ENCODE data around the gene PSD.

Gene PSD

DNA sequence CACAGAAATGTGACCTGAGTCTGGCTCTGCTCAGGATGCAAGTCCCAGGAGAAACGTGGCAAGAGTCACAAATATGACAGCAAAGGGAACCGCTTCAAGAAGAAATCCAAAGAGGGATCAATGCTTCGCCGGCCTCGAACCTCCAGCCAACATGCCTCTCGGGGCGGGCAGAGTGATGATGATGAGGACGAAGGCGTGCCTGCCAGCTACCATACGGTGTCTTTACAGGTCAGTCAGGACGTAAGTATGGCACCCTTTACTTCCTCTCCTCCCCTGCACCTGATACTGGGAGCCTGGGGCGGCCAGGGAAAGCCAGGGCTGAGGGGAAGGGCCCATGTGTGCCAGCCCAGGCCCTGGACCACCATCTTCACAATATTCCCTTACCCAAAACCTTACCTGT lies 41.7 kb downstream of the PSD start:
- no peak for TF ChIP-seq JUND (IDR thresholded peaks at IDR 0.05; ENCODE audit: low read depth)
- in situ Hi-C loops (cut with HindIII; ENCODE audit: low pct_unique_long_range_greater_than_20kb, low sequenced_read_pairs) = no loop called here
- DNase-seq (ENCODE audit: low read depth in 1 of 2, low spot score in 1 of 2) = no peak

DNA sequence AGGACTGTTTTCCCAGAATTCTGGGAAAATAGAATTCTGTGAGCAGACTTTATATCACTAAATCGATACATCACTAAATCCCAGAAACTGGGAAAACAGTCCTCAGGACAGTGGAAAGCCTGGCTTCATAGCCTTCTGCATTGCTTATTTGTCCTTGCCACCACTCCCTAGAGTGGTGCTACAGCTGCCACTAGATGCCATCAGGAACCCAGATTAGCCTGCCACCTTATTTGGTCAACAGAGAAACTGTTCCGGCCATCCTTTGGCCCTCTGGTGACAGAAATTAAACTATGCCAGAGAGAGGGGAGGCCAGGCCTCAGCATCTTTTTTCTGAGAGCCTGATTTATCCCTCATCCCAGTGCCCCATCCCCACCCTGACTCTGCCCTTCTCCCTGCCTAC lies 42.7 kb downstream of the PSD start:
- in situ Hi-C loops (cut with HindIII; ENCODE audit: low pct_unique_long_range_greater_than_20kb, low sequenced_read_pairs) = no loop called here
- DNase-seq (ENCODE audit: low read depth in 1 of 2, low spot score in 1 of 2) = no peak
- no peak for TF ChIP-seq JUND (IDR thresholded peaks at IDR 0.05; ENCODE audit: low read depth)

GRCh38 chr10:102375250-102375649 lies 43.3 kb downstream of the PSD start:
- TF ChIP-seq JUND (IDR thresholded peaks at IDR 0.05; ENCODE audit: low read depth) = no peak
- DNase-seq (ENCODE audit: low read depth in 1 of 2, low spot score in 1 of 2) = peak in 1 of 2 experiments; percentile 39
- in situ Hi-C loops (cut with HindIII; ENCODE audit: low pct_unique_long_range_greater_than_20kb, low sequenced_read_pairs) = no loop called here

DNA sequence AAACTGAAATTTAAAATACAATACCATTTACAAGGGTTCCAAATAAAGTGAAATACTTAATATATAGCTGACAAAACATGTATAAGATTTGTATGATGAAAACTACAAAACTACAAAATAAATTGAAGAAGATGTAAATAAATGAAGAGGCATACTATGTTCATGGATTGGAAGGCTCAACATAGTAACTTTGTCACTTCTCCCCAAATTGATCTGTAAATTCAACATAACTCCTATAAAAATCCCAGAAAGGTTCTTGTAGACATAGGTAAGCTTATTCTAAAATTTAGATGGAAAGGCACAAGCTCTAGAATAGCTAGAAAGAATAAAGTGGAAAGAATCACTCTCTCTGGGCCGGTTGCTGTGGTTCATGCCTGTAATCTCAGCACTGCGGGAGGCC lies 47.3 kb downstream of the PSD start:
- in situ Hi-C loops (cut with HindIII; ENCODE audit: low pct_unique_long_range_greater_than_20kb, low sequenced_read_pairs) = no loop called here
- no peak for TF ChIP-seq JUND (IDR thresholded peaks at IDR 0.05; ENCODE audit: low read depth)

DNA sequence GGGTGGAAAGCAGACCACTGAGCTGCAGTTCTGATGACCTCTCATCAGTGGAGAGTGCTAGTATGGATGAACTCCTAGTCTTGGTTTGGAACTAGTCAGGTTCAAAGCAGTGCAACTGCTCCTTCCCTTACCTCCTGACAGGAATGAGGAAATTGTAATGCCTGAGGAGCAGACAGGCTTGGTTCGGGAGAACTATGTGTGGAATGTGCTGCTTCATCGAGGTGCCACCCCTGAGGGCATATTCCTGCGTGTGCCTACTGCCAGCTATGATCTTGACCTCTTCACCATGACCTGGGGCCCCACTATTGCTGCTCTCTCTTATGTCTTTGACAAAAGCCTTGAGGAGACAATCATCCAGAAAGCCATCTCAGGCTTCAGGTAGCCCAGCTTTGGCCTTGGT lies 50.5 kb downstream of the PSD start:
- in situ Hi-C loops (cut with HindIII; ENCODE audit: low pct_unique_long_range_greater_than_20kb, low sequenced_read_pairs) = no loop called here
- 0 out of 2 replicates have a peak, but pooled peaks have one; percentile 34 for TF ChIP-seq JUND (IDR thresholded peaks at IDR 0.05; ENCODE audit: low read depth)
- peak; percentile 78 to 97 for DNase-seq (ENCODE audit: low read depth in 1 of 2, low spot score in 1 of 2)

More for the DNA sequence above, 47.3 kb downstream of the PSD start:
- no peak for DNase-seq (ENCODE audit: low read depth in 1 of 2, low spot score in 1 of 2)

GRCh38 chr10:102367441-102367840 lies 51.1 kb downstream of the PSD start:
- DNase-seq (ENCODE audit: low read depth in 1 of 2, low spot score in 1 of 2) = no peak
- TF ChIP-seq JUND (IDR thresholded peaks at IDR 0.05; ENCODE audit: low read depth) = no peak
- in situ Hi-C loops (cut with HindIII; ENCODE audit: low pct_unique_long_range_greater_than_20kb, low sequenced_read_pairs) = no loop called here

GRCh38 chr10:102358712-102359382 lies 59.7 kb downstream of the PSD start:
- no peak for TF ChIP-seq JUND (IDR thresholded peaks at IDR 0.05; ENCODE audit: low read depth)
- in situ Hi-C loops (cut with HindIII; ENCODE audit: low pct_unique_long_range_greater_than_20kb, low sequenced_read_pairs) = no loop called here
- DNase-seq (ENCODE audit: low read depth in 1 of 2, low spot score in 1 of 2) = no peak

GRCh38 chr10:102354451-102354850 lies 64.1 kb downstream of the PSD start:
- no peak for TF ChIP-seq JUND (IDR thresholded peaks at IDR 0.05; ENCODE audit: low read depth)
- no peak for DNase-seq (ENCODE audit: low read depth in 1 of 2, low spot score in 1 of 2)
- in situ Hi-C loops (cut with HindIII; ENCODE audit: low pct_unique_long_range_greater_than_20kb, low sequenced_read_pairs) = no loop called here
